ENCODE measurements around the gene PARP12.

PARP12 gene

DNA sequence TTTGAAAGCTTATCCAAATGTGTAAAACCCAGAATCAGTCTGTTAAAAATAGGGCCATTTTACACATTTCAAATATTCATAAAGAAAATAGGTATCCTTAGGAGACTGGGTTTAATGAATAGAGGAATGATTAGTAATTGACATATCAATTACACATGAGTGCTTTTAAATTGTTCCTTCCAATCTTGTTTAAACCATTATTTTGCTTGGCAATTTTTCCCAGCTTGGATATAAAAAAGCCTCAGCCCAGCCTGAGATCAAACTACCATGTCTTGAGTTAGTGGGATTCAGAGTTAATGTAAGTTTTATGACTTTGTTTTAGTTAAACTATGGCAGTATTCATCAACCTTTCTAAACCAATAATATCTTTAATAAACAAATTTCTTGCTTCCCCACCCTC is 28.3 kb downstream of the PARP12 start:
- no peak for DNase-seq

DNA sequence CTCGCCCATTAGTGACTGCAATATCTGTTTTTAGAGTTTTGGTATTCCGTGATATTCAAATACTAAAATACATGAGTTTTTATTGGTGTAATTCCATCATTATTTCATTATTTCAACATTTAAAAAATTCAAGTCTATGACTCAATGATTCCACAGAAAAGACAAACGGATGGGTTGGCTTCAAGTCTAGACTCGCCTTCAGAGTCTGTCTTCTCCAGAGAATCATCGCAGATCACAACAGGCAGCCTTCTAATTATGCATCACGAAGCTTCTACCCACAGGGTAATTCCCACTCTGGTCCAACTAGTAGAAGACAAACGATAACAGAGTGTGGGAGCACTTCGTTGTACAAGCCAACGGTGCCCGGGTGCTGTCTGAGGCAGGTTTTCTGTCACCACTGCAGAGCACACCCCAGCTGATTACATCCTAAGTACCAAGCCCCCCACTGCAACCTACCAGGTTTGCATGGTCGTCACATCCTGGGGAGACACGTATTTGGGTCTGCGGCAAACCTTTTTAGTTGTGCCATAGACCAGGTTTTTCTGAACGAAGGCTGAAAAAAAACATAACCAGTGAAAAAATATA is 28.9 kb downstream of the PARP12 start:
- DNase-seq, result no peak

DNA sequence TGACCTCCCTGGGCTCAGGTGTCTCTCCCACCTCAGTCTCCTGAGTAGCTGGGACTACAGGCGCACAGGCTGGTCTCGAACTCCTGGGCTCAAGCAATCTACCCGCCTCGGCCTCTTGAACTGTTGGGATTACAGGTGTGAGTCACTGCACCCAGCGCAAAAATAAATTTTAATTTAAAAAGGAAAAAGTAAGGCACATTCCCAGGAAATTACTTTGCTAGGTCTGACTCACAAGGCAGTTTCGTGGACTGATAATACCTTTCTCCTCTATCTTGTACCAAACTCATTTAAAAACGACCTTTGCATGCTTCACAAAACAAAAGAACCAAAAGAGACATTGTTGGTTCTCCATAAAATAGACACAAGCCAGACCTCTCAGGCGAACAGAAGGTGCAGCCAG is 29.7 kb downstream of the PARP12 start:
- no peak for DNase-seq

DNA sequence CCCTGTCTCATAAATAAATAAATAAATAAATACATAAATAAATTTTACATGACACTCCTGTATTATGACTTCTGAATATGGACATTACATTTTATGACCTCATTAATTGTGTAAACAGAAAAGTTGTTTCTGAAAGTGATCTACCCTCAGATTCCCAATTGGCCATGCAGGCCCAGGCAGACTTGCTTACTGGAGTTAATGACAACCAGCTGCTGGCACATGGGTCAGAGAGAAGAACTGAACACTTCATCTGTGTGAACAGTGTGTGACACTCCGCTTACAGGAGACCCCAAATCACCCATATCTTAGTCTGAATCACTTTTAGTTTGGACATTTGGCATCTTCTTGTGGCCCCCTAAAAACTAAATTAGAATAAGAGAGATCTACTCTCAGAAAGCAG is 31.4 kb downstream of the PARP12 start:
- no peak for DNase-seq

DNA sequence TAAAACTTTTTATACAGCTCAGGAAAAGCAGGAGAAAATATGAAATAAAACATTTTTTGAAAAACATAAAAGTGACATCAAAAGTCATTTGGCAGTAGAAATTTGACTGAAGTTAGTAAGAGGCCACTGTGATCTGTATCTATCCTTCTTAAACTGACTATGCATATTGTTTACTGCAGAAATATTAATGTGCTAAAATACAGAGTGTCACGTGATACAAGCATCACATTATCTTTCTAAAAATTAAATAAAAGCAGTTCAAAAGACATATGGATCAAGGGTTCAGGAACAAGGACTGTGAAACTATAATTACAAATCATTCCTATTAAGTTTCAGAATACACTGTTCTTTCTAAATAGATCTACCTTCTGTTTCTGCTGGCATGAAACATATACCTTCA is 33.7 kb downstream of the PARP12 start:
- no peak for DNase-seq

DNA sequence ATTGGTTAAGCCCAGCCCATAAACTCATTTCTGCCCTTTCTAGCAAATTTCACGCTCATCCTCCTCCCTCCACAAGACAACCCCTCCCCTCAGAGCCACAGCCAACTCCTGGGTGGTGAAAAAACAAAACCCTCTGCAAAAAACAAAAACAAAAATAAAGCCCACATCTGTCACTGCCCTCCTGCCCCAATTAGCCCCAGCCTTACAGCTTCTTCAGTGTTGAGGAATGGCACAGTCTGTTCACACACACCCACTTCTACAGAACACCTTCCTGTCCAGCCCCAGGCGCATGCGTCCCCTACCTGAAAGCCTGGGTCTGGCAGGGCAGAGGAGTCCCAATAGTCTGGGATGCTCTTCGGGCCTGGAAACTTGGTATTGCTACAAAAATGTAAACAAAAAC is 34.4 kb downstream of the PARP12 start:
- no peak for DNase-seq

DNA sequence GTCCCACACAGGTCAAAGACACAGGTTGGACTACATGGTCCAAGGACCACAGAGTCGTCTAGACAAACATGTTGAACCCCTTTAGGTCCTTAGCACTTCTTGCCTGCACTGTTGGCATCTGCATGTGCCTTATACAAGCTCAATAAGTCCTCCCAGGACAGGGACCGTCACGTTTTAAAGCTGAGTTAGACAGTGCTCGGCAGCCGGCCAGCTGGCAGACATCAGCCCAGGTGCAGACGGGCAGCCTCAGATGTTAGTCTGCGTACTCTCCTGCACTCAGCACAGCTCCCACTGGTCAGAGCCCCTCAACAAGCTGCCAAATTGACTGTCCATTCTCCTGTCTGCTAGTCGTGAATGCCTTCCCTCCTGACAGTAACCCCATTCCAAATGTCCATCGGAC is 34.9 kb downstream of the PARP12 start:
- DNase-seq, result peak; percentile 15

DNA sequence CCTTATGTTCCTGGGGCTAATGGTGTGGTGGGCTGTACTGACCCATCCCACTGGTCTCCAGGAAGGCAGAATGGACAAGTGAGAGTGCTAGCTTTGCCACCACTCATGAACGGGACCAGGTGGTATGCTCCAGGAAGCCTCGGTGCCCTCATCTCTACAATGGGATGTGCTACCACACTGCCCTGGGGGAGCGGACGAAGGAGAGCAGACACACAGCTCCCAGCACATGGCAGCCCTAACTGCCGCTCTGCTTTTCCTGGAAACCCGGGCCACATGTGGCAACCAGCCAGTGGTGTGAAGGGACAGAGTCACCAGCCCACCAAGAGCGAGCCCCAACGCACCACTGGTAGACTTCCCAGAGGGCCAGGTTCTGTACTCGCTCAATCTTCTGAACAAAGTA is 35.8 kb downstream of the PARP12 start:
- no peak for DNase-seq

DNA sequence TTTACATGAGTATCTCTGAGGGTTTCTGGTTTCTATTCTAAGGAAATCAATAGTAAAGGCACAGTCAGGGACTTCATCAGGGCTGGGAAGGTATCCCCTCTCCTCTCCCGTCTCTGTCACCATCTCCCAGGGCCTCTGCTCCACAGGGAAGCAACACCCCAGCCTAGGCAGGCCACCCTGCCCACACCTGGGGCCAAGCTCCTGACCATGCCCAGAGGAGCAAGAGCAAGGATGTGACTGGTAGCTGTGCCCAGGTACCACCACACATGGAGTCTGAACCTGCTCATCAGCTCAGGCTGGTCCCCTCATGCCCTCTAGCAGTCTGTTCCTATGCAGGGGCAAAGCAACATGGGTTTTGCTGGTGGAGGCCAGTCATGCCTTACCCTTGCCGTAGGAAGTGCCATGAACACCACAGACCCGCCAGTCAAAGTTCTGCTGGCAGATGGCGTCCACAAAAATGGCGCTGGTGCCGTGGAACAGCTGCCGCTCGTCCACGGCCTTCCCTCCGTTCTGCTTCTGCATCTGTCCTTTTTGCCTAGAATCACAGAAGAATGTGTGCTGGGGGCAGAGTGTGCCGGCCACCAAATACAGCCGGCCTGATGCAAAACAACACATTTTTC is 36.8 kb downstream of the PARP12 start:
- no peak for DNase-seq

DNA sequence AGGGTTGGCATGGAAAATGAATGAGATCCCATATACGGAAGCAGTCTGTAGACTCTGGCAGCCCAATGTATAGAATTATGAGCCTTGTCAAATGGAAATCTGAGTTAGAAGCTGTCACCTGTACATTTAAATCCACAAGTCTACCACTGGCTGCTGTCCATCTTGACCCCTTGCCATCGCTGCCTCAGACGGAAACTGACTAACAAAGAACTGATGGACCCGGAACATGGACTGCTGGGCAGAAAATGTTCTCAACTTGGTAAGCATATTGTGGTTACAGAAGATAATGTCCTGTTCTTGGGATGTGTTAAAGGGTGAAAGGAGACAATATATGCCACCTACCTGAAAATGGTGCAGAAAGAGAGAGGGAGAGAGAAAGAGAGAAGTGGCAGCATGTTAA is 37.5 kb downstream of the PARP12 start:
- DNase-seq, result no peak

DNA sequence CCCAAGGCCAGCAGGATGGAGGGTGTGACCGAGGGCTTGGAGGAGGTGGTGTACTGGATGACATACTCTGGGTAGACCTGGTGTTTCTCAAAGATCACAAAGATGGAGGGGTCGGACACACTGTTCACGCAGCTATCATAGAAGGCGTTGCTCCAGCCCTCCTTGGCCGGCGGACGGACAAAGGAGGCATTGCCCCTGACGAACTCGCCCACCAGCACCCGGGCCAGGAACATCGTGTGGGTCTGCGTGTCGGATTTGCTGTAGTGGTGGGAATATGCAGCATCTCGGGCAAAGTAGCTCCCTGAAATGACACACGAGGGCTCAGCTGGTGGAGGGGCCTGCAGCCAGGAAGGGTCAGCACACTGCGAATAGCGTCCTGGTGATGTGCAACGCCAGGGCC is 38.2 kb downstream of the PARP12 start:
- no peak for DNase-seq

DNA sequence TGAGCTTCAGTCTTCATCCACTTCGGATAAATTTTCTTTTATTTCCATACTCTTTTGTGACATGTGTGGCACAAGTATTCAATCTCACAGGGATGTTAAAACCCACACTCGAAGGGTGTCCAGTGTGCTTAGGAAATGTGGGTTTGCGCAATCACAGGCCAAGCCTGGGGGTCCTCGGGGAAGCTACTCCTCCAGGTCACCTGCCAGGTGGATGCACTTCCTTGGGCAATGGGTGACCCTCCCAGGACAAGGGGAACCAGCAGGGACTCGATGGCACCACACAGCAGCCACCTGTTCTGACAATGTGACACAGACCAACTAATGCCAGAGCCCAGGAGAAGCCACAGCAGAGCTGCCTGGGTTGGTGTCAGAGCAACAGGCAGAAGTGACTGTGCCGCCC is 39.0 kb downstream of the PARP12 start:
- DNase-seq, result no peak

DNA sequence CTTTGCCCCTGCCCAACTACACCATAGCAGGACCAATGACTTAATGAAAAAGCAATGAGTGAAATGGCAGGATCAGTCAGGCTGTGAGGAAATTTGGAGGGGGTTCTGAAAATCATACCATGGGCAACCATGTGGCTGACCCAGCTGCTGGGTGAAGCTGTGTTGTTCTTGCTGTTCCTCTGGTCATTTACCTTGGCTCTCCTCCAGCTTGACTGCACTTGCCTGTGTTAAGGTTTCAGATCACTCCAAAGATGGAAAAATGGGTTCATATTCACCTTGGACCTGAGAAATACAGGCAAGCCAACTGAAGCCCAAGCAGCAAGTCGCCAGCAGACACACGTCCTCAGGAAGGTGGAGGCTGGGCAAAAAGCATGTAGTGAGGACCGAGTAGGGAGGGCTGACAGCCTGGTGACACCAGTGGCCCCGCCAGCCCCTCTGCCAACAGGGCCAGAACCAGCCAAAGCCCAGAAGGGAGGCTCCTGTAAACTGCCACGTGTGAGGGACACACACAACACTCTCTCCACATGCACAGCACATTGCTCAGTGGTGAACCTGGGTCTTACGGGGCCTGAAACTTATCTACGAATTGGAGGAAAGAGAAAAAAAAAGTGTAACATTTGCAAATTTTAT is 40.1 kb downstream of the PARP12 start:
- peak; percentile 43 for DNase-seq

DNA sequence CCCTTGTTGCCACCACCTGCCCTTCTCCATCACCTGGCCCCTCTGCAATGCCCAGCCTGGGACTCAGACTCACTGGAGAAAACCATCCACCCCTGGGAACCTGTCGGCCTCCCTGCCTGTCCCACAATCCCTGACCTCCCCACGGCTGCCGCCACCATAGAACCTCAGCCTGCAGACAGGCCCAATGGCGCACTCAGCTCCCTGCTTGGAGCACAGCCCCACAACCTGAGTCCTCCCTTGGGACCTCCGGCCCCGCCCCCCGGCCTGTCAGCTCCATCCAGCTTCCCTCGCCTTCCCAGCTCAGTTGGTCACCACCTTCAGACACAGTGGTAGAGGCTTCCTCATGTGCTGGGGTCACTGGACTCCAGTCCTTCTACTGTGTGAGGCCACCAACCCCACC is 41.1 kb downstream of the PARP12 start:
- no peak for DNase-seq

DNA sequence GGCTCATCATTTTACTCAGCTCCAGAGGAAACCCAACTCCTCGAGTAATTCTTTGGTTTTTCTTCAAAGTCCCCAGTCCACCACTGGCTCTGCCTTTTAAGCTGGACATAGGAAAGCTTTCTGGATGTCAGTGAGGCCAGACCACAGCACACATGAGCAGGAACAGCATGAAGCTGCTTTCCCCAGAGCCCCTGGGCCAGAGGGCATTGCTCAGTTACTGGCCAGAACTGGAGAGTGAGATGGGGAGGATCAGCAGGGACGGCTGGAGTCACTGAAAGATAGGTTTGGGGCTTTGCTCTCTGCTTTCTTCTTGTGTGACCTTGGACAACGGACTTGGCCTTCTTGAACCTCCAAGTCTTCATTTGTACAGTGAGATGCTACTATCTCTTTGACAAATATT is 43.1 kb downstream of the PARP12 start:
- DNase-seq, result no peak

DNA sequence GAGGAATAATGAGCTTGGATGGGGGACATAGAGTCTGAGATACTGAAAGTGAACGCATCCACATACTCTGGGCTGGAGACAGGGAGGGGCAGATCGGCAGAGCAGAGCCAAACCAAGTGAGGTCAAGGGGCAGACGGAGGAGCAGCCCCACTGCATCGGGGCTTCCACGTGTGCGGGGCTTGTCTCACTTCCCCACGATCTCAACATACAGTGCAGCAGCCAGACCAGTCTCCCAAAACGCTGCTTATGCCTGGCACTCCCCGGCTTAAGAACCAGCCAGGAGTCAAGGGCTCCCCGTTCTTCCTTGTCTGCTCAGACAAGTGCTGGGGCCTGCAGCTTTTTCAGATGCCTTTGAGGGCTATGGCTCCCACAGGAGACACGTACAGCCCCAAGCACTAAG is 43.6 kb downstream of the PARP12 start:
- DNase-seq, result no peak

DNA sequence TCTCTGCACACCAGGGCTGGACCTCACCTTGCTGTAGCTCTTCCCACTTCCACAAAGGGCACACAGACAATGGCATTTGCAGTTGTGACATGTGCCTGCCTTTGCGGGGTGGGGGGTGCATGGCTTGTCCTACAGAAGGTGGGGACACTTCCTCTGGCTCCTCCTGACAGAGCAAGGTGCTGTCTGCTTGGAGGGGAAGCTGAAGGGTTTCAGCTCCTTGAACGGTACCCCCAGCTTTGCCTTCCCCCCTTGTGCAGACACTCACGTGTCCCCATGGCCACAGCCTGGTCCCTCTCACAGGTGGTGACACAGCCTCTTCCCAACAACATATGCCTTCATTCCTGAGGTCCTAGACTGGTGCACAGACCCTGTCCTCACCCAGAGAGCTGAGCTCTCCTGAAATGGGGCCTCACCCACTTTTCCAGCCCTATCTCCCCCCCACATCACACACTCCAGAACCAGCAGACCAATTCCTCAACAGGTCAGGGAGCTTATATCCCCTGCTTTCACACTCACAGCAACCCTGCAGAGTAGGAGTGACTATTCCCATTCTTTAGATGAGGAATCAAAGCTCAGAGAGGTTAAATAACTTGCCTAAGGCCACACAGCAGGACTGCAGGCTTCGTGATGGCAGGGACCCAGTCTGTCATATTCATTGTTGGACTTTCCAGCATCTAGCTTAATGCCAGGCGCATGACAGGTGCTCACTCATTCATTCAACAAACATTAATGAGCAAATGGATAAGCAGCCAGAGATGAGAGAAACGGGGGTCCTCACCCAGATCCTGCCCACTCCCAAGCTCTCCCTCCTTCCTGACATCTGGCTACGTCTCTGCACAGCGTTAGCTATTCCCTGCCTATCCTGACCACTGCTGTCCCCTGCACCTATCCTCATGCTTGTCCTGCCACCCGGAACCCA is 44.4 kb downstream of the PARP12 start:
- no peak for DNase-seq

DNA sequence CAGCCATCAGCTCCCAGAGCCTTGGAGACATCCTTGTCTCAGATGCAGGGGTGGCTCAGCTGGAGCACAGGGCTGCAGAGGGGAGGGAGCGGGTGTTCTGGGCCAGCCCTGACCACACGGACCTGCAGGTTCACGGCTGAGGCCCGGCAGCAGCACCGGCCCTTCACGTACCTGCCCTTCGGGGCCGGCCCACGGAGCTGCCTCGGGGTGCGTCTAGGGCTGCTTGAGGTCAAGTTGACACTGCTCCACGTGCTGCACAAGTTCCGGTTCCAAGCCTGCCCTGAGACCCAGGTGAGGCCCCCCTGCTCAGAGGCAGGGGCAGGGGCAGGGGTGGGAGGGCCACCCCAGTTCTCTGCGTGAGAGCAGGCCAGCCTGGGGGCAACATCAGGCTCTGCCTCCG is 45.2 kb downstream of the PARP12 start:
- no peak for DNase-seq

DNA sequence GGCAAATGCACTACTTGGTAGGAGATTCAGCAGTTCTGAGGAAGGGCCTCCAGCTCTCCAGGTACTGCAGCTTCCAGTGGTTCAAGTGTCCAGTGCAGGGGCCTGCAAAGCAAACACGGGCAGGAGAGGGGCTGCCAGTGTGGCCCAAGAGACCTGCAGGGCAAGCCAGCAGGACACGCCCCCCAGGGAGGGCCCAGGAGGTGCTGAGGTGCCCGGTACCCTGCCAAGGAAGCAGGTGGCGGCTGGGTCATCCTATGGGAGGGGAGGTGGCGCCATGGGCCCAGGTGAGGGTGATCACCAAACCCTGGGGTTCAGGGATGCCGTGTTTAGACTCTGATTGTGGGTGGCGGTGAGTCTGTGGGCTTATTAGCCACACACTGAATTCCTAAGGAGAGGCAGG is 45.7 kb downstream of the PARP12 start:
- DNase-seq, result no peak

DNA sequence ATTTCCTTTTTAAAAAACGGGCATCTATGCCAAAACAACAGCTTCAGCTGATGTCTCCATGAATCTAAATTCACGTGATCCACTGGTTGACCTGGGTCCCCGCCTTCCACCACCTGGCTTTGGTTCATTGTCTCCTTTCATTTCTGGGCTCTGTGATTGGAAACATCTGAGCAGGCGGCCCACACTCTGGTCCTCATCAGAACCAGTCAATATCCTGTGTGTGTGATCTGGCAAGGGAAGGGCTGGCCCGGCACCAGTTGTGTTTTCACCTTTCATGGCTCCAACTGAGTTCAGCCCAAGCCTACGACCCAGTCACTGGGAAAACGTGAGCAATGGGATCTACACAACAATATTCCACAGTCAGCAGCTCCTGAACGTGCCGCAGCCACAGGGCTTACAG is 46.2 kb downstream of the PARP12 start:
- no peak for DNase-seq

DNA sequence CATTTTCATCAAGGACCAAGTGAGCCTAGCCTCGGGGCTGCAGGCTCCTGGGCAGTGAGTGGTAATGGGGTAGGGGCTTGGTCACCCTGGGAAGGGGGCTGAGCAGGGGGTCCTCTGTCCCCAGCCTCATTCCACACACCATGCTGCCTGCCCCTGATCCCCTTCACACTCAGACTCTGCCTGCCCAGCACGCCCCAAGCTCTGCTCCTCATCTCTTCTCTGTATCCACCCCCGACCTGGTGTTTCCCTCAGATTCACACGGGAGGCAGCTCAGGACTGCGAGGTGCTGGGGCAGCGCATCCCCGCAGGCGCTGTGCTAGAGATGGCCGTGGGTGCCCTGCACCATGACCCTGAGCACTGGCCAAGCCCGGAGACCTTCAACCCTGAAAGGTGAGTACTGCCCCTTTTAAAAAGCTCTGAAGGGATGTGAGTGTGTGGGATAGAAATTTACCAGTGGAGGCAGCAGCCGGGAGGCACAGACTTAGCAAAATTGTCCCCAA is 47.2 kb downstream of the PARP12 start:
- no peak for DNase-seq

DNA sequence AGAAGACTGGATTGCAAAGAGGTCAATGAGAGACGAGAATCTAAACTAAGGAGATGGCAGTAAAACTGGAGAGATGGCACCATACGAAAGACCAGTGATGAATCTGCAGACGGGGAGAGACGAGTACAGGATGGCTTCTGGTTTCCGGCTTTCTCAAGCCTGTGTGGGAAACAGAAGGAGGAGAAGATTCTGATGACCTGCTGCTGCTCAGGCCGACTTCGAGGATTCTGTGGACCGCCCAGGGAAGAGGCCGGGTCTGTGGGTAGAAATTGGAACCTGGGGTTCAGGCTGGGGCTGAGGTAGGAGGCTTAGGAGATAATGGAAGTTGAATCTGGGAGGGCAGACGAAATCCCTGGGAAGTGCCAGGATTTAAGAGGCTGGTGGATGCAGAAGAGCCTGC is 48.6 kb downstream of the PARP12 start:
- no peak for DNase-seq

DNA sequence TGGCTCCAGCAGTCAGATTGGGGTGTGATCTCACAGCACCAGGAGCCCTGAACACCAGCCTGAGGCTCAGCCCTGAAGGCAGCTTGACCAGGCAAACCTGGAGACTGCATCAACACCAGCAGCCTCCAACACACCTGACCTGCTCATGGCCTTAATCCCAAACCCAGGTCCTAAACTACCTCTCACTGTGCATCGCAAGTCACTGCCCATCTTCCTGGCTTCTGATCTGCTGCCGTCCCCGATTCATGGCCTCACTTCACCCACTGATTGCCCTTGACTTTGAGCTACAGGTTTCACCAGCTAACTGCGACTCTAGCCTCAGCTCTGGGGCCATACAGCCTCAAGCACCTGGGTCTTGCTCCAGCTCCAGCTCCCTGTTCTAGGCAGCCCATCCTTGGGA is 49.1 kb downstream of the PARP12 start:
- no peak for DNase-seq

Measured in NCI-H2029 treated with DMSO at 0.1 percent for 48 hours (cell line).